HG03520 (cell line): ENCODE data around the gene PIP4K2B.
A peak's percentile ranks its signal among the peaks of the same experiment; 100 is the strongest.
"Not testable (repeated sequence)": the region's sequence is repeated elsewhere in the genome, so short reads cannot be mapped to it uniquely, and the experiment has no call there.

Source experiments
- ATAC-seq: cut with Tn5 transposase; IDR thresholded peaks from one replicate; pipeline ENCODE4 v1.9.1; 2021; ENCODE audit warnings: mild to moderate bottlenecking, moderate library complexity; ENCODE audit not compliant: unreplicated experiment

Gene PIP4K2B

GRCh38 chr17:38730526-38731379, 68.6 kb downstream of the PIP4K2B start:
- no peak for ATAC-seq

GRCh38 chr17:38729886-38730525, 69.3 kb downstream of the PIP4K2B start, which contains the start of gene CISD3:
TSS of gene CISD3 (plus strand) at chr17:38730341. CDS start at chr17:38730359, 18 bp downstream.
- ATAC-seq = peak; percentile 61

- ATAC-seq = no peak
These were observed 69.9 kb downstream of the PIP4K2B start for GRCh38 chr17:38729368-38729885.

GRCh38 chr17:38728290-38728831, 71.0 kb downstream of the PIP4K2B start:
- ATAC-seq = no peak

- ATAC-seq = no peak
These were observed 71.6 kb downstream of the PIP4K2B start for GRCh38 chr17:38727736-38728135.

- ATAC-seq = not testable (repeated sequence)
These were observed 73.2 kb downstream of the PIP4K2B start for GRCh38 chr17:38726145-38726544.

- no peak for ATAC-seq
These were observed 74.3 kb downstream of the PIP4K2B start for GRCh38 chr17:38725066-38725465.

GRCh38 chr17:38724337-38724988, 74.9 kb downstream of the PIP4K2B start:
- no peak for ATAC-seq

GRCh38 chr17:38721802-38722201, 77.6 kb downstream of the PIP4K2B start:
- no peak for ATAC-seq

- no peak for ATAC-seq
These were observed 78.4 kb downstream of the PIP4K2B start for GRCh38 chr17:38720941-38721340.

GRCh38 chr17:38719943-38720641, 79.3 kb downstream of the PIP4K2B start:
- no peak for ATAC-seq

GRCh38 chr17:38719289-38719942, 79.9 kb downstream of the PIP4K2B start:
- no peak for ATAC-seq

GRCh38 chr17:38717139-38717745, 82.1 kb downstream of the PIP4K2B start:
- ATAC-seq = no peak

GRCh38 chr17:38716368-38717005, 82.9 kb downstream of the PIP4K2B start:
- ATAC-seq = no peak
